ENCODE results near the gene ZBED6. TPM values are rescaled to one million over a fixed set of nuclear protein-coding genes. Genes with fewer than 3 reads are reported as not detected.

The ZBED6 gene, protein sequence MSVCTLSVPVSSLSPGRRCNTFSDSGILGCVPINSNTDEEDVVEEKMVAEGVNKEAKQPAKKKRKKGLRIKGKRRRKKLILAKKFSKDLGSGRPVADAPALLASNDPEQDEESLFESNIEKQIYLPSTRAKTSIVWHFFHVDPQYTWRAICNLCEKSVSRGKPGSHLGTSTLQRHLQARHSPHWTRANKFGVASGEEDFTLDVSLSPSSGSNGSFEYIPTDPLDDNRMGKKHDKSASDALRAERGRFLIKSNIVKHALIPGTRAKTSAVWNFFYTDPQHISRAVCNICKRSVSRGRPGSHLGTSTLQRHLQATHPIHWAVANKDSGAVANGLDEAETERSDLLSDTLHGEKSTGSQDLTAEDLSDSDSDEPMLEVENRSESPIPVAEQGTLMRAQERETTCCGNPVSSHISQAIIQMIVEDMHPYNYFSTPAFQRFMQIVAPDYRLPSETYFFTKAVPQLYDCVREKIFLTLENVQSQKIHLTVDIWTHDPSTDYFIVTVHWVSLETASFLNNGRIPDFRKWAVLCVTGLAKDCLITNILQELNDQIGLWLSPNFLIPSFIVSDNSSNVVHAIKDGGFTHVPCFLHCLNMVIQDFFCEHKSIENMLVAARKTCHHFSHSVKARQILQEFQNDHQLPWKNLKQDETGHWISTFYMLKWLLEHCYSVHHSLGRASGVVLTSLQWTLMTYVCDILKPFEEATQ (N-terminal part only)
- total RNA-seq, result 10 to 100 TPM; 20.0 to 20.5 TPM

DNA sequence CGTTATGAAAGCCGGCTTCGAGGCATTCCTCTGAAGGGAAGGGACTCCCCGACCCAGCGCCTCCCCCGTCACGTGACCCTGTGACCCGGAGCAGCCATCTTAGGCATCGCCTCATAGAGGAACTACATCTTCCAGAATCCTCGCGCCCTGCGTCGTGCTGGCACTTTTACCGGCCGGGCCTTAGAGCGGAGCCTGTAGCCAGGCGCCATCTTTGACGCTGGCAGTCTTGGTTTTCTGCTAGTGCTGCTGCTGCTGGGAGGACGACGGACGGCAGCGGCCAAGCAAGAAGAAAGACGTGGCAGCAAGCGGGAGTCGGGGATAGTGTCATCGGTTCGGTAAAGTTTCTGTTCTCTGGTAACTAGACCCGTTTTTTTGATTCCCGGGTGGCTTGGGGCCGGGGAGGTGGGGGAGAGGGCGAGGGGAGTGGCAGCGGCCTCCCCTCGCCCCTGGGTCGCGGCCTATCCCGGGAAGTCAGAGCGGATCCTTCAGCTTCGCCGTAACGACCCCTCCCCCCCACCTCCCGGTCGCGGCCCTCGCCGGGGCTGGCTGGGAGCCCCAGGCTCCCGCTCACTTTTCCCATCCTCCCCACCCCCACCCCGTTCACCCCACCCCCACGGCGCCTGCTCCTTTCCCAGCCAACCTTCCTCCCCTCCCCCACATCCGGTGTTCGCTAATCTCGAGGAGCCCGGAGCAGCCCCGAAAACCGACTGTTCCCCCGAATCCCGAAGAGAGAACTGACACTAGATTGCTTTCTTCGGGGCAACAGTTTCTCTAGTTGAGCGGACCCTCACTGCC lies at the start of gene ZBED6, which contains the start of gene ZC3H11A:
ZBED6 (plus strand) TSS at position 183 of the 795 bp plus-strand sequence. CDS start 1,900 bp downstream, outside the sequence.
ZC3H11A (plus strand) TSS at position 183 of the 795 bp plus-strand sequence. CDS start 21,448 bp downstream, outside the sequence.

DNA sequence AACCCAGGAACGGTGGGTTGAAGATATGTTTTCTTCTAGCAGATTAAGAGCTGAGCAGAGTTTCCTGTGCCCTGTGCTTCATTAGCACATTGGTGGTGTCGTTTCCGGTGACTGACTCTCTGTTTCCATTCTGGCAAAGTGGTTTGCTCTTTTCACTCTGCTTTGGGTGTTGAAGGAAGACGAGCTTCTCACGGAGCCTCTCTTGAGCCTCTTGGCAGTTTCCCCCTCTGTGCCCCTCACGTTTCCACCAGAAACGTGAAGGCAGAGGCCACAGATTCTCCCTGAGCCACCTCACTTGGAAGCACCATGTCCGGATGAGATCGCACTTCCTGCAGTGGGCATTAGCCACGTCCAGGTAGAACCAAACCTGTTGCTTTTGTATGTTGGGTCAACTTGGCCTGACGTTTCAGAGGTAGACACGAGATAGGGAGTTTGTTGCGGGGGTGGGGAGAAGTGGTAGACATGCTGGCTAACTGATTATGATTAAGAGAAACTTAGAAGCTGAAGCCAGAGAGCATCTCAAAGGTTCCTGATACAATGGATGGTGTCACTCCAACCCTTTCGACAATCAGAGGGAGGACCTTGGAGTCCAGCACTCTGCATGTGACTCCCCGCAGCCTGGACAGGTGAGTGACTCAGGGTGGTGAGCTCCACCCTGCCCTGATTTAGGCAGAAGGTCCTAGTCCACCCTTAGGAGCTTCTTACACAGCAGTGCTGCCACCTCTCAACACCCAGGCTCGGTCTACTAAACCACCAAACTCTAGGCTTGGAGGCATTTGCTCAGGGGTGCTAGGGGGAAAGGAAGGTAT lies 30.2 kb upstream of the ZBED6 start, which contains the start of gene LAX1:
LAX1 (plus strand) TSS at position 155 of the 809 bp plus-strand sequence; CDS start at position 538, 383 bp downstream.

Other genes starting within 250 kb of the ZBED6 start
- 10 to 100 TPM; 52.9 to 56.0 TPM for gene ATP2B4, start 168.8 kb upstream of the ZBED6 start, total RNA-seq
- 10 to 100 TPM; 16.5 to 17.4 TPM for gene LAX1, start 30.4 kb upstream of the ZBED6 start, total RNA-seq
- 100 to 1,000 TPM; 101 to 104 TPM for gene ZC3H11A, start within 50 bp of the ZBED6 start, total RNA-seq
- 100 to 1,000 TPM; 154 to 162 TPM for gene SNRPE, start 66.0 kb downstream of the ZBED6 start, total RNA-seq